Left renal pelvis (tissue), 4 donors: ENCODE data around the gene PTGDR2. TPM values are rescaled to one million over a fixed set of nuclear protein-coding genes. Genes with fewer than 3 reads are reported as not detected.

Experiments used
- DNase-seq, 4 donors: peaks; one replicate each; pipeline ENCODE4 v3.0.0-alpha.2; 2013; ENCODE audit warnings: low read depth in 4 of 4, low spot score in 3 of 4
- polyA plus RNA-seq, 4 donors: library from polyadenylated mRNA; unstranded; fragments of 120-200 nt; gene quantifications; one replicate each; pipeline ENCODE4 v1.2.1, GENCODE V29; 2013; ENCODE audit not compliant: insufficient read length in 4 of 4

PTGDR2 gene
- polyA plus RNA-seq, 4 donors, result 0.14 to 0.74 (median 0.27) TPM

- DNase-seq, result no peak
These were observed 4.0 kb upstream of the PTGDR2 start for GRCh38 chr11:60859616-60860250.

- DNase-seq, result no peak
These were observed 3.1 kb upstream of the PTGDR2 start for GRCh38 chr11:60858731-60859464.

GRCh38 chr11:60858236-60858635 is 2.5 kb upstream of the PTGDR2 start:
- no peak for DNase-seq

GRCh38 chr11:60857378-60858232 is 1.9 kb upstream of the PTGDR2 start:
- no peak for DNase-seq

- no peak for DNase-seq
These were observed 664 bp downstream of the PTGDR2 start for GRCh38 chr11:60854847-60855725.

DNA sequence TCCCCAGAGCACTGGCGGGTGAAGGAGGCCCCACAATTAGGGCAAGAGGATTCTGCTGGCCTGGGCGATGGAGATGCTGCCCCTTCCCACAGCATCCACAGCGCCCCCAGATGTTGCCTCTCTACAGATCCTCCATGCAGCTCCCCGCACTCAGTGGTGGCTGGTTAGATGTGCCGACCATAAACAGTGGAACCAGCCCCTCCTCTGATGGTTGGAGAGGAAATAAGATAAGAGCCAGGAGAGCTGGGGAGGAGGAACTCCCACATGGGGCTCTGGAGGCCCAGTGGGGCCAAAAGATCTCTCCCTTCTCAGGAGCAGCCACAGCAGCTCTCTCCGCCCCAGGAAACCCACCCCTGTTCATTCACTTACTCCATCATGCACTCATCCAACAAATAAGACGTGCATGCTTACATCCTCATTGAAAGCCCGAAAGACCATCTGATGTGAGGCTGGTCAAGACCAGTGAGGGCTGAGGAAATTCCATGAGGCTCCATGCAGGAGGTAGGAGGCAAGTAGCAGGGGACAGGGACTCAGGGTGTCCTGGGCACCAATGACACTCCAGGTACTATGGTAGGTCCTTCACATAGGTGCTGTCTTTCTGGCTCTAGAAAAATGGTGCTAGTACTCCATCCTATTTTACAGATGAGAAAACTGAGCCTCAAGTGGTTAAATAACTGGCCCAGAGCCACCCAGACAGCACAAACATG is 1.5 kb downstream of the PTGDR2 start:
- DNase-seq, result no peak

GRCh38 chr11:60852982-60853950 is 2.5 kb downstream of the PTGDR2 start:
- no peak for DNase-seq

DNA sequence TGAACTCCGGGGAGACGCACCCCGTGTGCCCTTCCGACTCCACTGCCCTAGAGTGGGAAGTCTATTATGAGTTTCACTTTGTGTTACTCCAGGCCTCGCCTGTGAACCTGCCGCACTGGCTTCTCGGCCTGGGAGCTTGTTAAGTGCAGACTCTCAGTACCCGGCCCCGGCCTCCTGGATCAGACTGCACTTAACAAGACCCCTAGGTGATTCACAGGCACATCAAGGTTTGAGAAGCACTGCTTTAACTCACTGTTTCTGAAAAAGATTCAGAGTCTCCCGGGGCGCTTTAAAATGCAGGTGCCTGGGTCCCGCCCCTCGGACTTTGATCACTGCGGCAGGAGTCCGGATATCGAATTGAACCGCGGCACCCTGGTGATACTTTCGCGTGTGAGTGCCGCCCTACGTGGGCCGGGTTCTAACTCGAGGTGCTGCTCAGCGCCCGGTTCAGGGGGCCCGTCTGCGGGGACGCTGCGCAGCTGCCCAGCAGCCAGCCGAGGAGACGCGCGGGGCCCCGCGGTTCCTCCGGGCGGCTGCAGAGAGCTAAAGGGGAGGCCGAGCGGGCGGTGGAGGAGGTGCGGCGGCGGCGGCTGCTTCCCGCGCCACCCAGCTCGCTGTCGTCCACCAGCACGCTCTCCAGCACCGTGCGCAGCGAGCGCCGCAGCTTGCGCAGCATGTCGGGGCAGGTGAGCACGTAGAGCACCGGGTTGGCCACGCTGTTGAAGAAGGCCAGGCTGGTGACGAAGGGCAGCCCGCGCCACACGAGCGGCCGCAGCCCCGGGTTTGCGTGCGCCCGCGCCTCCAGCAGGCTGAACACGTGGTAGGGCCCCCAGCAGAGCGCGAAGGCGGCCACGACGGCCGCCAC is 3.4 kb downstream of the PTGDR2 start:
- DNase-seq, result no peak

GRCh38 chr11:60851327-60852104 is 4.2 kb downstream of the PTGDR2 start:
- DNase-seq, result no peak

DNA sequence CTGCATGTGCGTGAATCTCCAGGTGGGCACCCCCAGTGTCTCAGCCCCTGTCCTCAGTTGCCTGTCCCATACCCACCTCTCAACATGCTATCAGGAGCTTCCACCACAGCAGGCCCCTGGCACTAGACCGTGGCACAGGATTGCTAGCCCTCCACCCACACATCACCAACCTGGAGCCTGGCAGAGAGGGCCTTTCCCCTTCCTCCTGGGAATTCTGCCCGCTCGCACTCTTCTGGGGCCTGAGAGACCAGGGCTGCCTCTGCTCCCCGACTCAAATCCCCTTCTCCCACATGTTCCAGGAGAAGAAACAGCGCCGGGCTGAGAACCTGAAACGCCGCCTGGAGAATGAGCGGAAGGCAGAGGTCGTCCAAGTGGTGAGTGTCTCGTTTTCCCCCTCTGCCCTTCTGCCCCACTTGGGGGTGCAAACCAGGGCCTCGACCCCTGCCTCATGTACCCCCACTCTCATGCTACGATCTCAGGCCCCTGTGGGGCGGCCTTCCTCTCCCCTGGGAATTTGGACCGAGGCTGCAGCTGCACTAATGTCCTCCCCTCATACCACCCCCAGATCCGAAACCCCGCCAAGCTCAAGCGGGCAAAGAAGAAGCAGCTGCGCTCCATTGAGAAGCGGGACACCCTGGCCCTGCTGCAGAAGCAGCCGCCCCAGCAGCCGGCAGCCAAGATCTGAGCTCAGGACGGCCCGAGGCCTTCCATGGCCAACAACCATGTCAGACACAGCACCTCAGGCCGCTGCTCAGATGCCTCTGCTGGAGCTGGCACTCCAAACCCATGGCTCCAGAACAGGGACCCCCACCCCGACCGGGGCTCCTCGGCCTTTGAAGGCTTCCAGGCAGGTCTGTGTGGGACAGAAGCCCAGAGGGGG is 5.9 kb downstream of the PTGDR2 start:
- no peak for DNase-seq

DNA sequence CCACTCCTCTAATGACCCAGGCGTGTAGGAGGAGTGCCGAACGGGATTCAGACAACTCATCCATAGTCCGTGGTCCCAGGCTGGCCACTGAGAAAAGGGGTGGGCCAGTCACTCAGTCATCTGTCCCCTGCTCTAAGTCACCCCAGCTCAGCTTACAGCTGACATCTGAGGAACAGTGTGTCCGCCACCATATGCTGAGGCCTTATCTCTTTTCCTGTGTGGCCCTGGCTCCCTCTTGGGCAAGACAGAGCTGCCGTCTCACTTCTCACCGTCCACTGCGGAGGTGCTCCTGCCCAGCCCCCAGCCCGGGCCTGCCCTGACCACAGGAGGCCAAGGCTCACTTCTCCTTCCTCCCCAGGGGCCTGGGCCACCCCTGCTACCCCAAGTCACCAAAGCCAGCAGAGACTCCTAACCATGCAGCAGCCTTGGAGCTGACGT is 7.0 kb downstream of the PTGDR2 start:
- DNase-seq, result no peak

- DNase-seq, result no peak
These were observed 7.9 kb downstream of the PTGDR2 start for GRCh38 chr11:60847896-60848295.

DNA sequence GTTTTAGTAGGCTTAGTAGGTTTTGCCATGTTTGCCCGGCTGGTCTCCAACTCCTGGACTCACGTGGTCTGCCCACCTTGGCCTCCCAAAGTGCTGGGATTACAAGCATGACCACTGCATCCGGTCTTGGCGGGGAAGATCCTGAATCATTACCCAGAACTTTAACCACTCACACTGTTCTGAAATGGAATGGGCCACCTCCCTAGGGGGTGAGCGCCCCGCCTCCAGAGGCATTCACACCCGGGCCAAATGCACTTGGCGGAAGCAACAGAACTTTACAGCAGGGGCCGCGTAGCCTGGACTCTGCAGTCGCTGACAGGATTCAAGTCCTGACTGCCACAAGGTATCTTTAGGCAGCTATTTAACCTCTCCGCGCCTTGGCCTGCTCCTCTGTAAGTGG is 8.5 kb downstream of the PTGDR2 start:
- no peak for DNase-seq

DNA sequence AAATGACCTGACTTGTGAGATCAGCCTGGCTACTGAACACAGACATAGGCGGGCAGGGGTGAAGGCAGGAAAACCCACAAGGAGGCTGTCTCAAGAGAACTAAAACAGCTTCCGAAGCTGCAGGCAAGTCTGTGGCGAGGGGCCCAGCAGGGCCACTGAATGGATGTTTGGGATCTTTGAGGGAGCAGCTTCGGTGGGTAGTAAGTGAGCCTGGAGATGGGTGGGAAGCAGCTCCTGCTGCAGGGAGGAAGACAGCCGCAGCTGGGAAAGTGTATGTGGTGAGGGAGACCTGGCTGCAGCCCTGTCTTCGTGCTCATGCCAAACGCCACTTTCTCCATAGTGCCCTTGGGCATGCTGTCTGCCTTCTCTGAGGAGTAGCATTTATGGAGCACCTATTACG is 10.4 kb downstream of the PTGDR2 start:
- DNase-seq, result no peak

DNA sequence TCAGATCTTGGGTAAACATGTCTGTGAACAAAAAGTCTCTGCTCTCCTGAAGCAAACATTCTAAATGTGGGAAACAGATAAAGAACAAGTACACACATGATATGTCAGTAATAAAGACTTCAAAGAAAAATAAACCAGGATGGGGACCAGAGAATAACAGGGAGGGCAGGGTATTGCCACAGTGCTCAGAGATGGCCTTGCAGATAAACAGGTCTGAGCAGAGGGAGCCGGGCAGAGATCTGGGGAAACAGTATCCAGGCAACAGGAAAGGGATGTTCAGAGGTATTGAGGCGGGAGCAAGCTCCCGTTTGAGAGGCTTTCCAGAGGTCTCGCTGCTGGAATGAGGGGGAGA is 10.9 kb downstream of the PTGDR2 start:
- DNase-seq, result no peak
